Measurements from ENCODE around the gene BIRC2. TPM values are rescaled to one million over a fixed set of nuclear protein-coding genes. Genes with fewer than 3 reads are reported as not detected.
"Not testable (repeated sequence)": the region's sequence is repeated elsewhere in the genome, so short reads cannot be mapped to it uniquely, and the experiment has no call there.

The BIRC2 gene
- total and polyA plus RNA-seq, 8 donors, result 17.3 to 301 (median 42.8) TPM

DNA sequence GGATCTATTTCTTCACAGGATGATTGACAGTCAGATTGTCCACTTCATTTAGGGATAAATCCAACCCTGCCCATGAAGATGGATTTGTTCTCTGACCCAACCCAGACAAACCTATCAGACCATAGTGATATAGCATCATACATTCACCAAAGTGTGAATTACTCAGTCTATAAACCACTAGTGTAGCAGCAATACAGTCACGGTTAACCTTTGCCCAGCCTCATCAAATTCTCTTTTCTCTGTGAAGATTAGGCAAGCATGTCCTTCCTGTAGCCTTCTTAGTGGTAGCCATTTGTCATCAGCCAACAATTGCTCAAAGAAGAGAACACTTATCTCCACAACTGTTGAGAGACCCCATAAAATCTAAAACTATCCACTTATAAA is 14.4 kb upstream of the BIRC2 start:
- H3K36me3 ChIP-seq, result peaks cover 42 to 100% (median 95%) of the 10 kb centered on the region in 4 donors
- 69 to 93% (median 88%) methylated on average over 1 of the region's 1 CpG for WGBS, 5 donors
- intact Hi-C loops (cut with DNase I; ENCODE audit: low total_unique reads), result no loop called here

DNA sequence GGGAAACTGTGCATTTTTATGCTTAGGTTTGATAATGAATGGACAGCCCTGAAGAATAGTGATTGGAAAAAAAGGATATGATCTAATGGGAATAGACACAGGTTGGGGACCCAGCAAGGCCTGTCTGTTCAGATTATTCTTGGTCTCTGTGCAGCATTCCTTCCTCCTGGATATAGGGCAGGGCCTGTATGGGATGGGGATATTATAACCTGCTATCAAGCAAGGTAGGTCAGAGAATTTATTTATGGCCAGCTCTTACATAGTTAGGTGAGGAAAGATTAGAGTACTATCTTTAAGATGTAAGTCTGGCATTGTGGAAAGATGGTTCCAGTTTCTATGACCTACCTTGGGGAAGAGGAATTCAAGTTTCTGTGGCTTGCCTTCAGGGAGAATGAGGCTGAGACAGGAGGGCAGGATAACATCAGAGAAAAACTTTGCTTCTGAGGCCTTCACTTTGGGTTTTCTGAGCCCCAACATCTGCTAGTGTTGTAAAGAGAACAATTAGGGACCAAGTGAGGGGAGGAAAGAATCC is 8.5 kb upstream of the BIRC2 start:
- intact Hi-C loops (cut with DNase I; ENCODE audit: low total_unique reads), result no loop called here
- Histone ChIP-seq H3K4me1 (peaks cover 0 to 9% (median 0%) of the 10 kb centered on the region in 4 donors), H3K27me3 (no peaks in the 10 kb centered on the region), H3K27ac (no peak overlapping the region), H3K36me3 (peaks cover 6 to 52% (median 47%) of the 10 kb centered on the region in 4 donors), H3K4me3 (no peak overlapping the region), H3K9me3 (no peaks in the 10 kb centered on the region)
- DNase-seq, result no peak
- TF ChIP-seq POLR2AphosphoS5 (IDR thresholded peaks at IDR 0.05), result no peak
- no peak for TF ChIP-seq EP300 (IDR thresholded peaks at IDR 0.05)
- TF ChIP-seq, protein P1, sequence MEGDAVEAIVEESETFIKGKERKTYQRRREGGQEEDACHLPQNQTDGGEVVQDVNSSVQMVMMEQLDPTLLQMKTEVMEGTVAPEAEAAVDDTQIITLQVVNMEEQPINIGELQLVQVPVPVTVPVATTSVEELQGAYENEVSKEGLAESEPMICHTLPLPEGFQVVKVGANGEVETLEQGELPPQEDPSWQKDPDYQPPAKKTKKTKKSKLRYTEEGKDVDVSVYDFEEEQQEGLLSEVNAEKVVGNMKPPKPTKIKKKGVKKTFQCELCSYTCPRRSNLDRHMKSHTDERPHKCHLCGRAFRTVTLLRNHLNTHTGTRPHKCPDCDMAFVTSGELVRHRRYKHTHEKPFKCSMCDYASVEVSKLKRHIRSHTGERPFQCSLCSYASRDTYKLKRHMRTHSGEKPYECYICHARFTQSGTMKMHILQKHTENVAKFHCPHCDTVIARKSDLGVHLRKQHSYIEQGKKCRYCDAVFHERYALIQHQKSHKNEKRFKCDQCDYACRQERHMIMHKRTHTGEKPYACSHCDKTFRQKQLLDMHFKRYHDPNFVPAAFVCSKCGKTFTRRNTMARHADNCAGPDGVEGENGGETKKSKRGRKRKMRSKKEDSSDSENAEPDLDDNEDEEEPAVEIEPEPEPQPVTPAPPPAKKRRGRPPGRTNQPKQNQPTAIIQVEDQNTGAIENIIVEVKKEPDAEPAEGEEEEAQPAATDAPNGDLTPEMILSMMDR (IDR thresholded peaks at IDR 0.05), result no peak
- TF ChIP-seq POLR2A (IDR thresholded peaks at IDR 0.05), result no peak

More for the DNA sequence above, 14.4 kb upstream of the BIRC2 start:
- H3K4me3 ChIP-seq, result no peak overlapping the region
- DNase-seq, result no peak
- TF ChIP-seq POLR2A (IDR thresholded peaks at IDR 0.05), result no peak
- no peak for TF ChIP-seq POLR2AphosphoS5 (IDR thresholded peaks at IDR 0.05)
- TF ChIP-seq EP300 (IDR thresholded peaks at IDR 0.05), result no peak
- TF ChIP-seq, protein P1 (IDR thresholded peaks at IDR 0.05), result no peak
- H3K27me3 ChIP-seq, result no peaks in the 10 kb centered on the region
- H3K4me1 ChIP-seq, result no peaks in the 10 kb centered on the region
- no peaks in the 10 kb centered on the region for H3K9me3 ChIP-seq
- H3K27ac ChIP-seq, result no peak overlapping the region

DNA sequence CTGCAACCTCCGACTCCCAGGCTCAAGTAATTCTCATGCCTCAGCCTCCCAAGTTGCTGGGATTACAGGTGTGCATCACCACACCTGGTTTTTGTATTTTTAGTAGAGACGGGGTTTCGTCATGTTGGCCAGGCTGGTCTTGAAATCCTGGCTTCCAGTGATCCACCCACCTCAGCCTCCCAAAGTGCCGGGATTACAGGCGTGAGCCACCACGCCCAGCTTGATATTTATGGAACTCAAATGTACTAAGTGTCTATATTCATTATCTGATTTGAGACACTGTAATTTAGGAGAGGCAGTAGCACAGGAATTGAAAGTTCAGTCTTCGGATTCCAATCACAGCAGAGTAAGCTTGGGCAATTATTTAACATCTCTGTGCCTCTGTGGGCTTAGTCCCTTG is 5.7 kb upstream of the BIRC2 start:
- H3K4me3 ChIP-seq, DNase-seq, H3K9me3 ChIP-seq, H3K27me3 ChIP-seq: not testable (repeated sequence)
- peaks cover 0 to 16% (median 7%) of the 10 kb centered on the region in 4 donors for H3K4me1 ChIP-seq
- WGBS, 5 donors, result 65 to 76% (median 72%) methylated on average over 7 of the region's 7 CpGs
- intact Hi-C loops (cut with DNase I; ENCODE audit: low total_unique reads), result loop anchor here (10.0 kb wide), 1 partner anchor 153 kb away; no protein-coding TSS in a partner anchor
- H3K36me3 ChIP-seq, result peaks cover 0 to 26% (median 23%) of the 10 kb centered on the region in 4 donors
- H3K27ac ChIP-seq, result peak overlapping the region in 1 of 5 donors; percentile 22

DNA sequence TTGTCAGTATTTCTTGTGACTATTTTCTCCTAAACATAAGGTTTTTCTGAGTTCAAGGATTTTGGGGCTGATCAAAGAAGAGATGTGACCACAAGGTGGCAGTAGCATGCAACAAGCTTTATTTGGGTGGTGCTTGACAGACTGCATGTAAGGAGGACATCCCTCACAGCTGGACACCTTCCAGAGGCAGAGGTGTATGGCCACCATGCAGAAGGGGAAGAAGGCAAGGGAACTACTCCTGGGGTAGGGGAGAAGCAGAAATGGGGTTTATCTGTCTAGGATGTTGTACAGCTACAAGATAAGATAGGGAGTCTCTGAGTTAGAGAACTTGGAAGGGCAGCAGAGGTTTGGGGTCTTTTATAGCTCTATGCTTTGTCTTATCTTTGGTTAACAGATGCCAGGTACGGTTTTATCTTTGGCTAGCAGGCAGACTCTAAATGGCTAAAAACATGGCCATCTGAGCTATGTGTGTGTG is 5.1 kb upstream of the BIRC2 start:
- peak; percentile 77 to 93 for DNase-seq
- WGBS, 5 donors, result 0 to 23% (median 8%) methylated on average over 1 of the region's 1 CpG
- intact Hi-C loops (cut with DNase I; ENCODE audit: low total_unique reads), result loop anchor here (10.0 kb wide), 1 partner anchor 153 kb away; no protein-coding TSS in a partner anchor

More for the DNA sequence above, 5.1 kb upstream of the BIRC2 start:
- H3K9me3 ChIP-seq, result no peaks in the 10 kb centered on the region
- no peaks in the 10 kb centered on the region for H3K27me3 ChIP-seq
- no peak overlapping the region for H3K4me3 ChIP-seq
- TF ChIP-seq, protein P1 (IDR thresholded peaks at IDR 0.05), result peak in 5 of 7 experiments; percentile 51 to 85 (median 78)
- TF ChIP-seq EP300 (IDR thresholded peaks at IDR 0.05) (no peak), POLR2AphosphoS5 (IDR thresholded peaks at IDR 0.05) (peak in 1 of 3 donors; percentile 71)
- peaks cover 0 to 20% (median 18%) of the 10 kb centered on the region in 4 donors for H3K36me3 ChIP-seq
- H3K27ac ChIP-seq, result peak overlapping the region in 1 of 5 donors; percentile 22
- H3K4me1 ChIP-seq, result peaks cover 0 to 17% (median 9%) of the 10 kb centered on the region in 4 donors

All from stomach (tissue), 9 donors.